ENCODE results near the gene SCAMP5. TPM values are rescaled to one million over a fixed set of nuclear protein-coding genes. Genes with fewer than 3 reads are reported as not detected.

SCAMP5 gene
- total RNA-seq, 1 donor from 2014 or later = 42.8 TPM

DNA sequence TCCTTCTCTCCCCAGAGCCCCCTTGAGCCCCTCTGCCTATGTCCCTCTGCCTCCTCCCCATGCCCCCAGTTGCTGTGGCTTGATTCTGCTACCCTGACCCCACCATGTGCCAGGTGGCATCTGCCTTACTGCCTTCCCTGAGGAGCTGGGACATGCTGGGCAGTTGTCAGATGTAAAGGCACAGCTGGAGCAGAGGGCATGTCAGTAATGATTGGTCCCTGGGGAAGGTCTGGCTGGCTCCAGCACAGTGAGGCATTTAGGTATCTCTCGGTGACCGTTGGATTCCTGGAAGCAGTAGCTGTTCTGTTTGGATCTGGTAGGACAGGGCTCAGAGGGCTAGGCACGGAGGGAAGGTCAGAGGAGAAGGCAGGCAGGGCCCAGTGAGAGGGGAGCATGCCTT, 24.6 kb downstream of the SCAMP5 start:
- FAIRE-seq (no peak), DNase-seq (ENCODE audit: low spot score in 2 of 2) (no peak)

GRCh38 chr15:75021341-75021740, 26.0 kb downstream of the SCAMP5 start:
- FAIRE-seq (no peak), DNase-seq (ENCODE audit: low spot score in 2 of 2) (no peak)

DNA sequence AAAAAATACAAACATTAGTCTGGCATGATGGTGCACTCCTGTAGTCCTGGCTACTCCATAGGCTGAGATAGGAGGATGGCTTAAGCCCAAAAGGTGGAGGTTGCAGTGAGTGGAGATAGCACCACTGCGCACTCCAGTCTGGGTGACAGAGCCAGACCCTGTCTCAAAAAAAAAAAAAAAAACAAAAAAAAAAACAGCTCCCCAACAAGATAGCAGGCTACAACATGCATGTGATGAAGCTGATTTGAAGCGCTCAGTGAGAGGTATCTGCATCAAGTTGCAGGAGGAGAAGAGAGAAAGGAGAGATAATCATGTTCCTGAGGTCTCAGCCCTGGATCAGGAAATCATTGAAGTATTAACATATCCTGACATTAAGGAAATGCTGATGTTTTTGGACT, 27.4 kb downstream of the SCAMP5 start:
- FAIRE-seq (no peak), DNase-seq (ENCODE audit: low spot score in 2 of 2) (no peak)

GRCh38 chr15:75023181-75023871, 28.0 kb downstream of the SCAMP5 start, which contains the start of gene PPCDC:
Gene PPCDC (plus strand): TSS chr15:75023590. CDS start chr15:75028319, 4,729 bp downstream.
- DNase-seq (ENCODE audit: low spot score in 2 of 2) (peak; percentile 90 to 99), FAIRE-seq (peak; percentile 33)

DNA sequence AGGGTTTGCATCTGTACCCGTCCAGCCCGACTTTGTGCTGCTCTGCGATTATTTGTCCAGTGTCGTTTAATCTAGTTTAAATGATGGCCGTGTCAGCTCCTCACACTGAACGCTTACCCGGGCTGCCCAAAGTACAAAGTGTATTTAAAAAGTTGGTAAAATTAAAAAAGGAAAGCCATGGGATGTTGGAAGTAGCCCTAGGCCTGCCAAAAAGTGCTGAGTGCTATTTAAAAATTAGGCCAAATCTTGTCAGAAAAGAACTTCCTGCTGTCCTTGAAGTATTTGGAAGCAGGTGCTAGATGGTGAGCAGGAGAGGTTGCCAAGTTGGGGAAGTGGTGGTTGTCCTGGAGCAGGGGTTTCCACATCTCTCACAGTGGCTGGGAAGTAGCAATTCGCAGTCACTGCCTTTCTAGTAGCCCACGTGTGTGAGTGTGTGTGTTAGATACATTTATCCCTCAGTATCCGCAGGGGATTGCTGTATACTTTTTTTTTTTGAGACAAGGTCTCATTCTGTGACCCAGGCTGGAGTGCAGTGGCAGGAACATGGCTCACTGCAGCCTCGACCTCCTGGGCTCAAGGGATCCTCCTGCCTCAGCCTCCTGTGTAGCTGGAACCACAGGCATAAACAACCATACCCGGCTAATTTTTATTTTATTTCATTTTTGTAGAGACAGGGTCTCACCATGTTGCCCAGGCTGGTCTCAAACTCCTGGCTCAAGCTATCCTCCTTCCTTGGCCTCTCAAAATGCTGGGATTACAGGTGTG, 28.7 kb downstream of the SCAMP5 start:
- FAIRE-seq = no peak
- no peak for DNase-seq (ENCODE audit: low spot score in 2 of 2)

- no peak for FAIRE-seq
- no peak for DNase-seq (ENCODE audit: low spot score in 2 of 2)
Observed at GRCh38 chr15:75025107-75025506, 29.7 kb downstream of the SCAMP5 start.

- FAIRE-seq (no peak), DNase-seq (ENCODE audit: low spot score in 2 of 2) (no peak)
Observed at GRCh38 chr15:75025548-75026260, 30.3 kb downstream of the SCAMP5 start.

GRCh38 chr15:75027551-75027950, 32.2 kb downstream of the SCAMP5 start:
- no peak for FAIRE-seq

GRCh38 chr15:75028991-75029377, 33.6 kb downstream of the SCAMP5 start:
- no peak for FAIRE-seq
- DNase-seq (ENCODE audit: low spot score in 2 of 2) = no peak

More at GRCh38 chr15:75027551-75027950, 32.2 kb downstream of the SCAMP5 start:
- no peak for DNase-seq (ENCODE audit: low spot score in 2 of 2)

GRCh38 chr15:75029378-75030022, 34.1 kb downstream of the SCAMP5 start:
- FAIRE-seq (no peak), DNase-seq (ENCODE audit: low spot score in 2 of 2) (peak; percentile 66 to 85)

GRCh38 chr15:75030023-75030413, 34.7 kb downstream of the SCAMP5 start:
- DNase-seq (ENCODE audit: low spot score in 2 of 2) = no peak
- no peak for FAIRE-seq

- FAIRE-seq (no peak), DNase-seq (ENCODE audit: low spot score in 2 of 2) (no peak)
Observed at GRCh38 chr15:75030424-75030823, 35.1 kb downstream of the SCAMP5 start.

DNA sequence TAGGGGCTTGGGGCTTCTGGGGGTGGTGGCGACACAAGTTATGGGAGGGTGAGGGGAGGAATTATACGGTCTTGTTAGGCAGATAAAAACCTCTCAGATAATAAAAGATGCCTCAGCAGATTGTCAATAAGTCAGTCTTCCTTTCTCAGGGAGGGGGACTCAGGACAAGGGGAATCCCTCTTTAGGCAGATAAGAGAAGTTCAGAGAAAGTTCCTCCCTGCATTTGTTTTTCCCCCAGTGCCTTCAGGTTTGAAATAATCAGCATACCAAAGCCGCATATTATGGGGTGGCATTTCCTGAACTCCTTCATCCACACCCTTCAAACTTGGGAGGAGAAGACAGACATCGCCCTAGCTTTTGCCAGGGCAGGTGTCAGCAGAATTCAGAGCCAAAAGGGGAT, 36.5 kb downstream of the SCAMP5 start:
- FAIRE-seq (no peak), DNase-seq (ENCODE audit: low spot score in 2 of 2) (no peak)

DNA sequence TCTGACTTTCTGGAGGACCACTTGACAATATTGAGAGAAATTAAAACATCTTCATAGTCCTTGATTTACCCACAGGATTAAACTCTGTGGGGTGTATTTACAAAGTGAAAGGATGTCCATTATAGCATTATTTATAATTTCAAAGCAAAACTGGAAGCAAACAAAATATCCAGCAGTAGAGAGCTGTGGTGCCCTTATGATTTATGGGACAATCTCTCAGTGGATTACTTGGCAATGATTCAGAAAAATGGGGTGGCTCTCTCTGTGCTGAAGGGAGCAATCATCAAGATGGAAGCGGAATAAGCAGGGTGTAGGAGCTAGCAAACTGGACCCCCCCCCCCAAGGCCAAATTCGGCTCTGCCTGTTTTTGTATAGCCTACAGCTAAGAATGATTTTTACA, 37.0 kb downstream of the SCAMP5 start:
- DNase-seq (ENCODE audit: low spot score in 2 of 2) (no peak), FAIRE-seq (no peak)

GRCh38 chr15:75033809-75034208, 38.4 kb downstream of the SCAMP5 start:
- FAIRE-seq = no peak
- DNase-seq (ENCODE audit: low spot score in 2 of 2) = no peak

DNA sequence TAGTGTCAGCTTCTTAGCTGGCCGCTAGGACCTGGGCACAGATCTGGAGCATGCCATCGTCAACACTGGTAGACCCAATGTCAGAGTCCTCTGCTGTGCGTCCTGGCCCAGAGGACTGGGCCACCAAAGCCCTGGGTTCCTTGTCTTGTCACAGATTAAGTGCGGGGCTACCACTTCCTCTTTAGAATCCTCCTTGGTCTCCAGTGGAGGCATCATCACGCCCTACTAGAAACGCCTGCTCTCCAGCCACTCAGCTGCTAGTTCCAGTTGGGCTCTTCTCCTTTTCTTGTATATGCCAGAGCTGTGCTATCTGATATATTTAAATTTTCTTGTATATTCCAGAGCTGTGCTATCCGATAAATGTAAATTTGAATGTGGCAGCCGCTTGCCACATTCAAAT, 39.3 kb downstream of the SCAMP5 start:
- FAIRE-seq (no peak), DNase-seq (ENCODE audit: low spot score in 2 of 2) (no peak)

- DNase-seq (ENCODE audit: low spot score in 2 of 2) (no peak), FAIRE-seq (no peak)
Observed at GRCh38 chr15:75036212-75036616, 40.9 kb downstream of the SCAMP5 start.

- DNase-seq (ENCODE audit: low spot score in 2 of 2) = no peak
- FAIRE-seq = no peak
Observed at GRCh38 chr15:75037685-75038084, 42.3 kb downstream of the SCAMP5 start.

DNA sequence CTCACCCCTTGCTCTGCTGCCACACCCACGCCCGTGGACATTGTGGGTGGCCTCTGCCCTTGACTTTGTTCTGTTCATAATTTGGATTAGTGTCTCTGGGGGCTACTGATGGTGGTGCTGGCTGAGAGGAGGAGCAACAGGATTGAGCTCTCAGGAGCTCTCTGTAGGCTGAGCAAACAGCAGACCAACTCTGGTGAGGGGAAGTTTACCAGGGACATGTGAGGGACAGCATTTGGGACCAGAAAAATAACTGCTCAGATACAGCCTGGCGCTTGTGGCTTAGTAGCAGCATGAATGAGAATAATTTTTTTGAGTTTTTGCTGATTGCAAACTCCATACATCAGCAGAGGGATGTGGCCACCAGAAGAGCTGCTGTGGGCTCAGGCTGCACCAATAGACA, 42.9 kb downstream of the SCAMP5 start:
- FAIRE-seq (no peak), DNase-seq (ENCODE audit: low spot score in 2 of 2) (no peak)

DNA sequence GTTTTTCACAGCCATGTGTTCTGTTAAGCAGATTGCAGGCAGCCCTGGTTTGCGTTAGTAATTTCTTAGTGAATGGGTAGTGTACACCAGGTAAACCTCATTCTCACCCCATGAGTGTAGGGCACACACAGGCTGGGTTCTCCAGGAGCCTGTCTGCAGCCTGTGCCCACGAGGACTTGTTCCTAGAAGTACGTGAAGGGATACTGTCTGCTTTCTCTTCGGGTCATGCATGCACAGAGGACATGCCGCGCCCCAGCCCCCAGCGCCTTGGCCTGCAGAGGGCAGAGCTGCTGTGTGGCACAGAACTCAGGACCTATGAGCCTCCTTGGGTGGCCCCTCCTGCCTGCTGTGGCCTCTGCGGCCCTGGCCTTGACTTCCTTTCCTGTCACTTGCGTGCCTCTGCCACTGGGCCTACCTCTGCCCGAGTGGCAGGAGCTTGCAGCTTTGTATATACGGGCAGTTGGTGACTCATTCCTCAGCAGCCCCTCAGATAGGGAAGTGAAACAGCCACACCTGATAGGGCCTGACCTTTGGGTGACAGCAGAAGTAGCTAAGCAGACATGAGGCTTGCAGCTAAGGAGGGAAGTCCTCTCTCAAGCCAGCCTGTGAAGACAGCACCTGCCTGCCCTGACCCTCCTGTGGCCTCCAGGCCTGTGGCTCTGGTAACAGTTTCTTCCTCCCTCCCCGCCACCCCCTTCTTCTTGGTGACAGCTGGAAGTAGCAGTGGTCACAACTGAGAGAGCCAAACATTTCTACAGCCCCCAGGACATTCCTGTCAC, 47.6 kb downstream of the SCAMP5 start:
- FAIRE-seq (no peak), DNase-seq (ENCODE audit: low spot score in 2 of 2) (peak in 1 of 2 donors; percentile 42)

All from frontal cortex (tissue), 4 donors.